ENCODE results near the gene BCAS4. TPM values are rescaled to one million over a fixed set of nuclear protein-coding genes. Genes with fewer than 3 reads are reported as not detected.
A peak's percentile ranks its signal among the peaks of the same experiment; 100 is the strongest.
"Not testable (repeated sequence)": the region's sequence is repeated elsewhere in the genome, so short reads cannot be mapped to it uniquely, and the experiment has no call there.

The BCAS4 gene
- total RNA-seq, 2 donors from 2014 or later: 2.9 to 11.4 TPM

- H3K36me3 ChIP-seq: no peaks in the 10 kb centered on the region
- DNase-seq (ENCODE audit: low spot score): no peak
- peak overlapping the region; percentile 86 for H3K27ac ChIP-seq
- TF ChIP-seq POLR2A (IDR thresholded peaks at IDR 0.05): peak; percentile 14
- TF ChIP-seq POLR2AphosphoS5 (IDR thresholded peaks at IDR 0.05): no peak
- no peak for TF ChIP-seq CTCF (IDR thresholded peaks at IDR 0.05)
- no peak overlapping the region for H3K4me3 ChIP-seq
- WGBS: 51% methylated on average over 11 of the region's 11 CpGs
- H3K9me3 ChIP-seq: no peaks in the 10 kb centered on the region
- H3K27me3 ChIP-seq (replicated peaks; ENCODE audit: insufficient read depth): no peaks in the 10 kb centered on the region
- H3K4me1 ChIP-seq (replicated peaks): peaks cover 6% of the 10 kb centered on the region
- intact Hi-C loops (cut with DNase I): loop anchor here (10.0 kb wide), 1 partner anchor 515 kb away; no protein-coding TSS in a partner anchor
Measured at GRCh38 chr20:50789968-50790650, 4.8 kb upstream of the BCAS4 start.

GRCh38 chr20:50790651-50791277 lies 4.1 kb upstream of the BCAS4 start:
- TF ChIP-seq POLR2AphosphoS5 (IDR thresholded peaks at IDR 0.05) (peak; percentile 94), CTCF (IDR thresholded peaks at IDR 0.05) (peak; percentile 77 to 94 (median 84)), POLR2A (IDR thresholded peaks at IDR 0.05) (peak; percentile 50)
- no peaks in the 10 kb centered on the region for H3K36me3 ChIP-seq
- no peaks in the 10 kb centered on the region for H3K9me3 ChIP-seq
- 13% methylated on average over 15 of the region's 23 CpGs for WGBS
- intact Hi-C loops (cut with DNase I): loop anchor here (10.0 kb wide), 1 partner anchor 514 kb away; no protein-coding TSS in a partner anchor
- no peaks in the 10 kb centered on the region for H3K27me3 ChIP-seq (replicated peaks; ENCODE audit: insufficient read depth)
- H3K27ac ChIP-seq: peak overlapping the region; percentile 86
- H3K4me3 ChIP-seq: no peak overlapping the region
- DNase-seq (ENCODE audit: low spot score): peak; percentile 90
- H3K4me1 ChIP-seq (replicated peaks): peaks cover 6% of the 10 kb centered on the region

GRCh38 chr20:50792708-50793574 lies 1.9 kb upstream of the BCAS4 start:
- no peak for DNase-seq (ENCODE audit: low spot score)
- WGBS: 48% methylated on average over 14 of the region's 14 CpGs
- Histone ChIP-seq H3K9me3 (no peaks in the 10 kb centered on the region), H3K4me1 (replicated peaks) (peaks cover 6% of the 10 kb centered on the region), H3K4me3 (no peak overlapping the region), H3K36me3 (no peaks in the 10 kb centered on the region), H3K27ac (peak overlapping the region; percentile 52 to 67), H3K27me3 (replicated peaks; ENCODE audit: insufficient read depth) (no peaks in the 10 kb centered on the region)
- intact Hi-C loops (cut with DNase I): loop anchor here (10.0 kb wide), 1 partner anchor 512 kb away; no protein-coding TSS in a partner anchor
- TF ChIP-seq POLR2AphosphoS5 (IDR thresholded peaks at IDR 0.05) (peak; percentile 43), POLR2A (IDR thresholded peaks at IDR 0.05) (no peak), CTCF (IDR thresholded peaks at IDR 0.05) (no peak)

- H3K27me3 ChIP-seq (replicated peaks; ENCODE audit: insufficient read depth); H3K4me3 ChIP-seq; DNase-seq (ENCODE audit: low spot score); H3K36me3 ChIP-seq; H3K4me1 ChIP-seq (replicated peaks); H3K9me3 ChIP-seq: not testable (repeated sequence)
- intact Hi-C loops (cut with DNase I): loop anchor here (2.0 to 10.0 kb wide), 2 partner anchors 135 to 511 kb away; no protein-coding TSS in a partner anchor
- peak overlapping the region in 1 of 2 donors; percentile 67 for H3K27ac ChIP-seq
- WGBS: 81% methylated on average over 13 of the region's 13 CpGs
- TF ChIP-seq CTCF (IDR thresholded peaks at IDR 0.05): peak in 2 of 4 experiments; percentile 9
Measured at GRCh38 chr20:50793575-50794016, 1.3 kb upstream of the BCAS4 start.

Measured in prostate gland (tissue), 2 donors.